ENCODE data around the gene ZNF214. TPM values are rescaled to one million over a fixed set of nuclear protein-coding genes. Genes with fewer than 3 reads are reported as not detected.

The ZNF214 gene
- polyA plus RNA-seq, 3 donors = not detected

DNA sequence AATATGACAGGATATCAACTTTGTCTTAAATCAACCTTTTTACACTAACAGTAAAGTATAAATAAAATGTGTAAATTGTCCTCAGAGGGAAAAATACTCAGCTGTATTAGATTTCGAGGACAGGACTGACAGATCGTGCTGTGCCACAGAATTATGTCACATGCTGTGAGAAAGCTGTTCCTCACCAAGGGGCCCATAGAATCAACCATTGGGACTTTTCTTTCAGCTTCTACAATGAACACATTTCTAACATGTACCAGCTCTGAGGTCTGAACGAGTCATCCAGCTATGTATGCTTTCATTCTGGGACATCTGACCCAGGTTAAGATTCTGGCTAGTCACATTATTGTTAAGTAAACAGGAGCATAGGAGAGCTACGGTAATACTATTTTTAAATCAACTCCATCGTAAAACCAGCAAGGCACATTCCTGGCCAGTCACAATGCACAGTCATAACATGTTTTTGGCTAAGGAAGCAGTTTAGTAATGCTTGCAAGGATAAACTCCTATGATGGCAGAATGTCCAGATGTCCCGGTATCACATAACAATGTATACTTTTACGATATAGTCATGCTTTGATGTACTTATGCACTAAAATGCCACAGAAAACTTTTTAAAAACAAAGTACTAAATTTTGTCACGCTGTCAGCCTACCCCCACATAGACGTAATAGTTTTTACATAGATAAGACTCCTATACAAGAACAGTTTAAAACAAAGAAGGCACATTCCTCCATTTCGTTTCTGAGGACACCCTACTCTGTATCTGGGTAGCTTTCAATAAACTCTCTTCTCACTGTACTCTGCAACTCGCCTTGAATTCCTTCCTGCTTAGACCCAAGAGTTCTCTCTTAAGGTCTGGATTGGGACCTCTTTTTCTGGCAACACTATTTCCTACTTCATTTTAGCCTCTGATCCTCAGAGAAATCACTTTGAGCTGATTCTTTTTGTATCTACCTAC is 27.4 kb downstream of the ZNF214 start:
- no peak overlapping the region for H3K4me3 ChIP-seq (replicated peaks in 1 of 3; ENCODE audit: low read depth in 2 of 3, low read length in 3 of 3)
- no peak overlapping the region for H3K4me3 Mint-ChIP-seq
- H3K9me3 Mint-ChIP-seq = peaks cover 0 to 2% (median 0%) of the 10 kb centered on the region in 7 donors
- no peaks in the 10 kb centered on the region for H3K4me1 ChIP-seq (ENCODE audit: control insufficient read depth in 1 of 2, insufficient read depth in 2 of 2, low read length in 2 of 2)
- TF ChIP-seq, protein P1, sequence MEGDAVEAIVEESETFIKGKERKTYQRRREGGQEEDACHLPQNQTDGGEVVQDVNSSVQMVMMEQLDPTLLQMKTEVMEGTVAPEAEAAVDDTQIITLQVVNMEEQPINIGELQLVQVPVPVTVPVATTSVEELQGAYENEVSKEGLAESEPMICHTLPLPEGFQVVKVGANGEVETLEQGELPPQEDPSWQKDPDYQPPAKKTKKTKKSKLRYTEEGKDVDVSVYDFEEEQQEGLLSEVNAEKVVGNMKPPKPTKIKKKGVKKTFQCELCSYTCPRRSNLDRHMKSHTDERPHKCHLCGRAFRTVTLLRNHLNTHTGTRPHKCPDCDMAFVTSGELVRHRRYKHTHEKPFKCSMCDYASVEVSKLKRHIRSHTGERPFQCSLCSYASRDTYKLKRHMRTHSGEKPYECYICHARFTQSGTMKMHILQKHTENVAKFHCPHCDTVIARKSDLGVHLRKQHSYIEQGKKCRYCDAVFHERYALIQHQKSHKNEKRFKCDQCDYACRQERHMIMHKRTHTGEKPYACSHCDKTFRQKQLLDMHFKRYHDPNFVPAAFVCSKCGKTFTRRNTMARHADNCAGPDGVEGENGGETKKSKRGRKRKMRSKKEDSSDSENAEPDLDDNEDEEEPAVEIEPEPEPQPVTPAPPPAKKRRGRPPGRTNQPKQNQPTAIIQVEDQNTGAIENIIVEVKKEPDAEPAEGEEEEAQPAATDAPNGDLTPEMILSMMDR (IDR thresholded peaks at IDR 0.05) = no peak
- H3K27ac ChIP-seq (ENCODE audit: low read depth in 1 of 2, low read length in 2 of 2) = no peak overlapping the region
- WGBS (ENCODE audit: insufficient coverage) = 80% methylated on average over 7 of the region's 11 CpGs
- DNase-seq = no peak
- intact Hi-C loops (cut with micrococcal nuclease) = no loop called here
- H2AFZ ChIP-seq (ENCODE audit: insufficient read depth, low read depth, low read length, poor library complexity, severe bottlenecking) = no peak overlapping the region
- H3K36me3 ChIP-seq (replicated peaks in 1 of 2; ENCODE audit: control insufficient read depth in 1 of 2, insufficient read depth in 2 of 2, low read length in 2 of 2) = no peaks in the 10 kb centered on the region
- H3K9ac ChIP-seq (ENCODE audit: insufficient read depth, low read length, poor library complexity, severe bottlenecking) = no peak overlapping the region
- H3K4me1 Mint-ChIP-seq = no peaks in the 10 kb centered on the region
- H4K20me1 ChIP-seq (ENCODE audit: insufficient read depth, low read length) = no peaks in the 10 kb centered on the region
- H3K27me3 Mint-ChIP-seq (ENCODE audit: low read depth in 3 of 3) = peaks cover 0 to 2% (median 2%) of the 10 kb centered on the region in 3 donors
- H3K79me2 ChIP-seq (ENCODE audit: insufficient read depth, low read length) = no peaks in the 10 kb centered on the region
- no peak overlapping the region for H3K27ac Mint-ChIP-seq
- H3K9me3 ChIP-seq (replicated peaks in 1 of 2; ENCODE audit: control insufficient read depth in 1 of 2, insufficient read depth in 1 of 2, low read length in 2 of 2) = no peaks in the 10 kb centered on the region
- H3K4me2 ChIP-seq (replicated peaks; ENCODE audit: extremely low read depth, low read length, poor library complexity, severe bottlenecking) = no peak overlapping the region
- no peaks in the 10 kb centered on the region for H3K36me3 Mint-ChIP-seq
- no peaks in the 10 kb centered on the region for H3K27me3 ChIP-seq (ENCODE audit: control insufficient read depth in 2 of 2, insufficient read depth in 2 of 2, low read length in 2 of 2)

DNA sequence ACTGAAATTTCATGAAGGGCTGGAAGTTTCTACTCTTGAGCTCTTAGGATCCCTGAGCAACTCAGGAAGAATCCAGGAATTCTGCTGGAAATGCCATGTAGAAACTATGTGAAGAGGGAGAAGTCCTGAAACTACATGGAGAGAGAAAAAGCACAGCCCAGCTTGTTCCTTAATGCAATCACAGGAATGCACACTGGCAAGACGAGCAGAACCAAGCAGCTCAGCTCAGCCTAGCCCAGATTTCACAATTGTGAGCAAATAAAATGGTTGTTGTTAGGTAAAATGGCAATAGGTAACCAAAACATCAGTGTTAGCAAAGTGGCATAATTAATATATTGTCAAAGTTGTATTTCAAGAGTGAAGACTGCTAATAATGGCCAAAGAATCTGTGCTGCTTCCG is 28.1 kb downstream of the ZNF214 start:
- no peak overlapping the region for H3K27ac ChIP-seq (ENCODE audit: low read depth in 1 of 2, low read length in 2 of 2)
- H3K79me2 ChIP-seq (ENCODE audit: insufficient read depth, low read length) = no peaks in the 10 kb centered on the region
- no peak for DNase-seq
- TF ChIP-seq, protein P1 (IDR thresholded peaks at IDR 0.05) = no peak
- H3K9me3 ChIP-seq (replicated peaks in 1 of 2; ENCODE audit: control insufficient read depth in 1 of 2, insufficient read depth in 1 of 2, low read length in 2 of 2) = no peaks in the 10 kb centered on the region
- WGBS (ENCODE audit: insufficient coverage) = no CpG with 5 or more reads among the region's 2 CpGs
- no peak overlapping the region for H3K4me2 ChIP-seq (replicated peaks; ENCODE audit: extremely low read depth, low read length, poor library complexity, severe bottlenecking)
- H3K4me3 Mint-ChIP-seq = no peak overlapping the region
- no peak overlapping the region for H3K9ac ChIP-seq (ENCODE audit: insufficient read depth, low read length, poor library complexity, severe bottlenecking)
- no peak overlapping the region for H2AFZ ChIP-seq (ENCODE audit: insufficient read depth, low read depth, low read length, poor library complexity, severe bottlenecking)
- no peaks in the 10 kb centered on the region for H3K4me1 Mint-ChIP-seq
- H3K4me1 ChIP-seq (ENCODE audit: control insufficient read depth in 1 of 2, insufficient read depth in 2 of 2, low read length in 2 of 2) = no peaks in the 10 kb centered on the region
- H3K27me3 ChIP-seq (ENCODE audit: control insufficient read depth in 2 of 2, insufficient read depth in 2 of 2, low read length in 2 of 2) = no peaks in the 10 kb centered on the region
- no peak overlapping the region for H3K4me3 ChIP-seq (replicated peaks in 1 of 3; ENCODE audit: low read depth in 2 of 3, low read length in 3 of 3)
- no peaks in the 10 kb centered on the region for H4K20me1 ChIP-seq (ENCODE audit: insufficient read depth, low read length)
- no peak overlapping the region for H3K27ac Mint-ChIP-seq
- H3K36me3 ChIP-seq (replicated peaks in 1 of 2; ENCODE audit: control insufficient read depth in 1 of 2, insufficient read depth in 2 of 2, low read length in 2 of 2) = no peaks in the 10 kb centered on the region
- no peaks in the 10 kb centered on the region for H3K36me3 Mint-ChIP-seq
- H3K27me3 Mint-ChIP-seq (ENCODE audit: low read depth in 3 of 3) = peaks cover 0 to 2% (median 1%) of the 10 kb centered on the region in 3 donors
- intact Hi-C loops (cut with micrococcal nuclease) = no loop called here
- H3K9me3 Mint-ChIP-seq = peaks cover 0 to 2% (median 0%) of the 10 kb centered on the region in 7 donors
